Measurements from ENCODE around the gene CD164L2.

- TF ChIP-seq POLR2AphosphoS5 (IDR thresholded peaks at IDR 0.05) = no peak
- TF ChIP-seq CTCF (IDR thresholded peaks at IDR 0.05) = no peak
- no peak for TF ChIP-seq EP300 (IDR thresholded peaks at IDR 0.05)
These were observed 29.4 kb upstream of the CD164L2 start for GRCh38 chr1:27412502-27412901.

Measured in gastroesophageal sphincter (tissue), 3 donors.